ENCODE measurements around the gene UFC1.

DNA sequence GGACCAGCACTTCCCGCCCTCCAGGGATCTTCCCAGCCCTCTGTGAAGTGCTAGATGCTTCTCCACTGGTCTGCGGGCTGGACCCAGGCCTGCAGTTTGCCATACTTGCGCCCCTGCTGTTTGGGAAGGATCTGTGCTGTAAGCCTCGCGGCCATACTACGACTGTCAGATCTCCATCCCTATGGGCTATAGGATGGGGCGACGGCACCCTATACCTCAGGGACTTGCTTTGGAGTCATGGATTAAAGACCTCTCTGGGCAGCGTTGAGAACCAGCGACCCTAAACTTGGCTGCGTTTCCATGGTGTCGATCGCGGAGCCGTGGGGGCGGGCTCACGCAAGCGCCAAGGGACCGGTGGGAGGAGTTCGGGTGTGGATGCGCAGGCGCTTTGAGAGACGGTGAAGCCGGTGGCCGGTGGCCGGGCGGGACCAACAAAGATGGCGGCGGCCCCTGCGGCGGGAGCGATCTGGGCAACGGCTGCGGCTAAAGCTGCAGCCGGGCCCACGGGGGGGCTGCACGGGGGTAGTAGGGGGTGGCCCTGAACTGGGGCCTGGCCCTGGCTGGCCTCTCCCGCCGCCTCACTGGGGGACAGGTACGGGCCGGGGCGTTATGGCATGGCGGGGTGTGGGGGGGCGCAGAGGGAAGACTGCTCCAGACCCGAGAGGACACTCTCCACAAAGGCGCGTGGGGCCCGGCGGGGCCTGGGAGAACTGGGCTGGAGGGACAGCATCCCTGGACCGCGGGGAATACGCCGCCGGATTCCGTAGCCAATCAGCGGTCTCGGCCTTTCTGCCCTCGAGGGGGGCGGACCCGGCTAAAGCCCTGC is 5.5 kb downstream of the UFC1 start, which contains the start of gene USP21:
- TF ChIP-seq EP300 (IDR thresholded peaks at IDR 0.05): no peak
- TF ChIP-seq, protein P1, sequence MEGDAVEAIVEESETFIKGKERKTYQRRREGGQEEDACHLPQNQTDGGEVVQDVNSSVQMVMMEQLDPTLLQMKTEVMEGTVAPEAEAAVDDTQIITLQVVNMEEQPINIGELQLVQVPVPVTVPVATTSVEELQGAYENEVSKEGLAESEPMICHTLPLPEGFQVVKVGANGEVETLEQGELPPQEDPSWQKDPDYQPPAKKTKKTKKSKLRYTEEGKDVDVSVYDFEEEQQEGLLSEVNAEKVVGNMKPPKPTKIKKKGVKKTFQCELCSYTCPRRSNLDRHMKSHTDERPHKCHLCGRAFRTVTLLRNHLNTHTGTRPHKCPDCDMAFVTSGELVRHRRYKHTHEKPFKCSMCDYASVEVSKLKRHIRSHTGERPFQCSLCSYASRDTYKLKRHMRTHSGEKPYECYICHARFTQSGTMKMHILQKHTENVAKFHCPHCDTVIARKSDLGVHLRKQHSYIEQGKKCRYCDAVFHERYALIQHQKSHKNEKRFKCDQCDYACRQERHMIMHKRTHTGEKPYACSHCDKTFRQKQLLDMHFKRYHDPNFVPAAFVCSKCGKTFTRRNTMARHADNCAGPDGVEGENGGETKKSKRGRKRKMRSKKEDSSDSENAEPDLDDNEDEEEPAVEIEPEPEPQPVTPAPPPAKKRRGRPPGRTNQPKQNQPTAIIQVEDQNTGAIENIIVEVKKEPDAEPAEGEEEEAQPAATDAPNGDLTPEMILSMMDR (IDR thresholded peaks at IDR 0.05): peak in 3 of 4 experiments; percentile 1 to 46 (median 31)
- peak; percentile 52 to 53 for TF ChIP-seq POLR2A (IDR thresholded peaks at IDR 0.05)
- peak; percentile 61 for TF ChIP-seq POLR2AphosphoS5 (IDR thresholded peaks at IDR 0.05)

Measured in gastroesophageal sphincter (tissue), 3 donors.